ENCODE measurements around the gene S1PR2. TPM values are rescaled to one million over a fixed set of nuclear protein-coding genes. Genes with fewer than 3 reads are reported as not detected.

S1PR2 gene
- total RNA-seq, 4 donors from 2014 or later, result 1.6 to 6.1 (median 3.3) TPM

DNA sequence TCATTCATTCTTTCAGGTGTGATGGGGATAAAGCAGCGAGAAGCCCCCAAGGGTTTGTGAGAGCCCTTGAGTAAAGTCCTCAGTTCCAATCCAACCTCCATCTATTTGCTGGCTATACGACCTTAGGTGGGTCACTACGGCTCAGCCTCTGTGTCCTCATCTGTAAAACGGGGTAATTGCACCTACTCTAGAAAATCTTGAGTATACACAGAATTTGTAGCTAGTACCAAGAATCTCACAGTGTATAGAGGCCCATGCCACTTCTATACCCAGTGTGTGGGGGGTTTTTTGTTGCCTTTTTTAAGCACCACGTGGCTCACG, 36.0 kb downstream of the S1PR2 start:
- Histone ChIP-seq H3K36me3 (peaks cover 0 to 4% (median 3%) of the 10 kb centered on the region in 3 donors), H3K4me3 (peak overlapping the region; percentile 64 to 93 (median 86)), H3K4me1 (peaks cover 16 to 44% (median 17%) of the 10 kb centered on the region in 3 donors), H3K27me3 (no peaks in the 10 kb centered on the region), H3K9me3 (no peaks in the 10 kb centered on the region), H3K27ac (peak overlapping the region; percentile 84 to 92 (median 90))
- intact Hi-C loops (cut with DNase I), result no loop called here
- WGBS, 2 donors, result 10 to 25% methylated on average over 4 to 6 of the region's 6 CpGs
- no peak for DNase-seq
- TF ChIP-seq, protein P1, sequence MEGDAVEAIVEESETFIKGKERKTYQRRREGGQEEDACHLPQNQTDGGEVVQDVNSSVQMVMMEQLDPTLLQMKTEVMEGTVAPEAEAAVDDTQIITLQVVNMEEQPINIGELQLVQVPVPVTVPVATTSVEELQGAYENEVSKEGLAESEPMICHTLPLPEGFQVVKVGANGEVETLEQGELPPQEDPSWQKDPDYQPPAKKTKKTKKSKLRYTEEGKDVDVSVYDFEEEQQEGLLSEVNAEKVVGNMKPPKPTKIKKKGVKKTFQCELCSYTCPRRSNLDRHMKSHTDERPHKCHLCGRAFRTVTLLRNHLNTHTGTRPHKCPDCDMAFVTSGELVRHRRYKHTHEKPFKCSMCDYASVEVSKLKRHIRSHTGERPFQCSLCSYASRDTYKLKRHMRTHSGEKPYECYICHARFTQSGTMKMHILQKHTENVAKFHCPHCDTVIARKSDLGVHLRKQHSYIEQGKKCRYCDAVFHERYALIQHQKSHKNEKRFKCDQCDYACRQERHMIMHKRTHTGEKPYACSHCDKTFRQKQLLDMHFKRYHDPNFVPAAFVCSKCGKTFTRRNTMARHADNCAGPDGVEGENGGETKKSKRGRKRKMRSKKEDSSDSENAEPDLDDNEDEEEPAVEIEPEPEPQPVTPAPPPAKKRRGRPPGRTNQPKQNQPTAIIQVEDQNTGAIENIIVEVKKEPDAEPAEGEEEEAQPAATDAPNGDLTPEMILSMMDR (IDR thresholded peaks at IDR 0.05), result no peak
- no peak for TF ChIP-seq POLR2A (IDR thresholded peaks at IDR 0.05)

DNA sequence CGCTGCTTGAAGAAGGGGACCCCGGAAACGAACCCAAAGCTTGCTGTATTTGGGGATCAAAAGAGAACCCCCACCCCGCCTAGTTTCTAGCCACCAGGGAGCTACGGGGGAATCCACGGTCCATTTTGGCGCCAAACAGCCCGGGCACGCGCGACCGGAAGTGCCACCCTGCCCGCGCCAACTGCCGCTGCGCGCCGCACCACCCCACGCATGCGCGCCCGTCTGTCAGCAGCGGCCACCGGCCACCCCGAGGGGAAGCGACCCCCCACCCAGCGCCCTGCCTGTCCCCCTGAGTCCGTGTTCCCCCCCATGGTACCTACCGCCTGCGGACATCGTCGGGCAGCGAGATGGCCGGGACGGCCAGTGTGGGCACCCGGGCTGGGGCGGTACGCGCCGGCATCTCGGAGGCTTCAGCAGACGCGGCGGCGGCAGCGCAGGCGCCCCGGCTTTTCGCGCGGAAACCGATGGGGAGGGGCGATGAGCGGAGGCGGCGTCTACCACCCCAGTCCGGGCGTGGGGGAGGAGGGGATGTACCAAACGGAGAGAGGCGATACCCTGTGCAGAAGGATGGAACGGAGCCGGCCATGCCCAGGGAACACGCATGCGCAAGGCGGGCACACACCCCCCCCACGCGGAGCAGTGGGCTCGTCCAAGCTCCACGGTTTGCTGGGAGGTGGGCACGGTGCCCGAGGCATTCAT, 36.5 kb downstream of the S1PR2 start, which contains the start of gene DNMT1:
Gene DNMT1, minus strand, starts transcription at position 454 of the 699 bp plus-strand sequence. Its CDS starts 54 bp downstream, at position 400.
- Histone ChIP-seq H3K4me1 (peaks cover 16 to 44% (median 17%) of the 10 kb centered on the region in 3 donors), H3K9me3 (no peaks in the 10 kb centered on the region), H3K36me3 (peaks cover 0 to 8% (median 4%) of the 10 kb centered on the region in 3 donors), H3K27me3 (no peaks in the 10 kb centered on the region), H3K4me3 (peak within 1 kb of the TSS; percentile 64 to 93 (median 86)), H3K27ac (peak within 1 kb of the TSS; percentile 84 to 92 (median 90))
- WGBS, 2 donors, result 0 to 1% methylated on average over 8 to 11 of the region's 71 CpGs
- peak in 3 of 4 donors; percentile 27 to 81 (median 77) for TF ChIP-seq POLR2A (IDR thresholded peaks at IDR 0.05)
- TF ChIP-seq, protein P1 (IDR thresholded peaks at IDR 0.05), result peak in 2 of 6 experiments; percentile 3 to 34
- DNase-seq, result peak; percentile 68
- intact Hi-C loops (cut with DNase I), result no loop called here

DNA sequence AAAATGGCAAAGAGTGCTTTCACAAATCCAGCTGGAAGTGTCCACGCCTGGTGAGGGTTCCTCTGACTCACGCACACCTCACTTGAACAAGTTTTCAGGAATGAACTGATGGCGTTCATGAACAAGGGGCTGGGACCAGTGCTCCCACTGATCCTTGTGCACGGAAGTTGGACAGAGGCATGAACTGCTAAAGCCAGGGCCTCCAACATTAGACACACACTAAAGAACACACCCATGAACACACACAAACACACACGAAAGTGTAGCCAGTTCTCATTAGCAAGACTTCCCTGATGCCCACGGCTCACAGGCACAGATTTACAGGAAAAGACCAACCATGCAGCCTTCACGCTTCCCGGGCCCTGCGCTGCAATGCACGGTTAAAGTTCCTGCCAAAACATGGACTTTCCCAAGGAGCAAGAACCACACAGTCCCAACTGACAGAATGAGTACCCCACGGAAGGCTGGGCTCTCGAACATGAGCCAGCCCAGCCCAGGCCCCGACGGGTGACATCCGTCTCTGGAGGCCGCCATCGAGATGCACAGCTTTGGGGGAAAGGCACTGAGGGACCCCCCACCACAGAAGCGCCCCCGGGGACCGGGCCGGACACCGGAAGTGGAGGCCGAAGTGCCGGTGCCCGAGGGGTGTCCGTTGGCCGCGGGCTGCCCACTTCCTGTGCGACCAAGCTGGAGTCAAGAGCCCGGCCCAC, 37.2 kb downstream of the S1PR2 start:
- intact Hi-C loops (cut with DNase I), result no loop called here
- Histone ChIP-seq H3K9me3 (no peaks in the 10 kb centered on the region), H3K27ac (peak overlapping the region; percentile 84 to 92 (median 90)), H3K36me3 (peaks cover 0 to 8% (median 4%) of the 10 kb centered on the region in 3 donors), H3K4me1 (peaks cover 16 to 40% (median 17%) of the 10 kb centered on the region in 3 donors), H3K27me3 (no peaks in the 10 kb centered on the region), H3K4me3 (peak overlapping the region; percentile 64 to 93 (median 86))
- WGBS, 2 donors, result 0% methylated on average over 5 to 16 of the region's 30 CpGs
- no peak for TF ChIP-seq POLR2A (IDR thresholded peaks at IDR 0.05)
- TF ChIP-seq, protein P1 (IDR thresholded peaks at IDR 0.05), result no peak
- DNase-seq, result no peak

DNA sequence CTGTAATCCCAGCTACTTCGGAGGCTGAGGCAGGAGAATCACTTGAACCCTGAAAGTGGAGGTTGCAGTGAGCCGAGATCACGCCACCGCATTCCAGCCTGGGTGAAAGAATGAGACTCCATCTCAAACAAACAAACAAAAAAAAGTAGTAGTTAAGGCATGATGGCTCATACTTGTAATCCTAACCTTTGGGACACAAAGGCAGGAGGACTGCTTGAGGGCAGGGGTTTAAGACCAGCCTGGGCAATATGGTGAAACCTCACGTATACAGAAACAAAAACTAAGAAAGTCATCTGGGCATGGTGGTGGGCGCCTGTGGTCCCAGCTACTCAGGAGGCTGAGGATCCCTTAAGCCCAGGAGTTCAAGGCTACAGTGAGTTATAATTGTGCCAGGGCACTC, 38.2 kb downstream of the S1PR2 start:
- Histone ChIP-seq H3K27me3 (no peaks in the 10 kb centered on the region), H3K4me3 (peak overlapping the region in 1 of 4 donors; percentile 64), H3K9me3 (no peaks in the 10 kb centered on the region), H3K4me1 (peaks cover 16 to 40% (median 17%) of the 10 kb centered on the region in 3 donors), H3K36me3 (peaks cover 0 to 9% (median 4%) of the 10 kb centered on the region in 3 donors), H3K27ac (peak overlapping the region; percentile 5 to 91 (median 87))
- no peak for DNase-seq
- intact Hi-C loops (cut with DNase I), result no loop called here
- WGBS, 2 donors, result 76 to 81% methylated on average over 6 of the region's 6 CpGs
- TF ChIP-seq, protein P1 (IDR thresholded peaks at IDR 0.05), result no peak
- TF ChIP-seq POLR2A (IDR thresholded peaks at IDR 0.05), result no peak

DNA sequence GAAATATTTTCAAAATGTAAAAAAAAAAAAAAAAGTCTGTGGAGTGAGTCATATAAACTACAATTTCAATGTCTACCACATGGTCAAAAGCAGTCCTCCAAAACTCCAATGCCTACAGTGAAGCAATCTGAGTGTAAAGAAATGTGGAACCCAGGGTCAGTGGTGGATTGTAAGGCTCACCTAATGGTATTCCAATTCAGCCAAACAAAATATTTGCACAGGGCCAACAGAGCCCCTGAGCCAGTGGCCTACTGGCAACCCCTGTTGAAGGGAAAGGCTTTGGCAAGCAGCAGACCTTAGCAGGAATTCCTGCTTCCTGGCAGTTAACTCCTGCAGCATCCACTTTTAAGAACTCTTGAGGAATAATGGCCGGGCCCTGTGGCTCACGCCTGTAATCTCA, 39.8 kb downstream of the S1PR2 start:
- no peaks in the 10 kb centered on the region for H3K27me3 ChIP-seq
- H3K27ac ChIP-seq, result no peak overlapping the region
- peaks cover 0 to 25% (median 4%) of the 10 kb centered on the region in 3 donors for H3K36me3 ChIP-seq
- TF ChIP-seq POLR2A (IDR thresholded peaks at IDR 0.05), result no peak
- TF ChIP-seq, protein P1 (IDR thresholded peaks at IDR 0.05), result no peak
- DNase-seq, result no peak
- no peak overlapping the region for H3K4me3 ChIP-seq
- WGBS, 2 donors, result 55% methylated on average over 2 of the region's 2 CpGs; no CpG with 5 or more reads in 1 of the 2 donors
- H3K9me3 ChIP-seq, result no peaks in the 10 kb centered on the region
- H3K4me1 ChIP-seq, result peaks cover 16 to 40% (median 17%) of the 10 kb centered on the region in 3 donors
- intact Hi-C loops (cut with DNase I), result no loop called here

Measured in esophagus squamous epithelium (tissue), 5 donors.